HTR-8/SVneo (cell line): ENCODE data around the gene STK11IP.

Experiments used
- DNase-seq: peaks from one replicate; pipeline ENCODE4 v3.0.0; 2011; ENCODE audit warnings: low spot score, mixed read lengths; ENCODE audit not compliant: insufficient read length
- FAIRE-seq: peaks from 2 replicates; lab custom pipeline; 2011; peaks lifted over from hg19 to GRCh38; lab: Jason Lieb, UNC

Gene STK11IP

GRCh38 chr2:219561179-219562048, 36.2 kb upstream of the STK11IP start:
- FAIRE-seq: no peak
- DNase-seq: no peak

GRCh38 chr2:219562049-219563020, 35.3 kb upstream of the STK11IP start:
- FAIRE-seq (no peak), DNase-seq (no peak)

GRCh38 chr2:219563271-219563928, 34.3 kb upstream of the STK11IP start:
- DNase-seq: no peak
- no peak for FAIRE-seq

DNA sequence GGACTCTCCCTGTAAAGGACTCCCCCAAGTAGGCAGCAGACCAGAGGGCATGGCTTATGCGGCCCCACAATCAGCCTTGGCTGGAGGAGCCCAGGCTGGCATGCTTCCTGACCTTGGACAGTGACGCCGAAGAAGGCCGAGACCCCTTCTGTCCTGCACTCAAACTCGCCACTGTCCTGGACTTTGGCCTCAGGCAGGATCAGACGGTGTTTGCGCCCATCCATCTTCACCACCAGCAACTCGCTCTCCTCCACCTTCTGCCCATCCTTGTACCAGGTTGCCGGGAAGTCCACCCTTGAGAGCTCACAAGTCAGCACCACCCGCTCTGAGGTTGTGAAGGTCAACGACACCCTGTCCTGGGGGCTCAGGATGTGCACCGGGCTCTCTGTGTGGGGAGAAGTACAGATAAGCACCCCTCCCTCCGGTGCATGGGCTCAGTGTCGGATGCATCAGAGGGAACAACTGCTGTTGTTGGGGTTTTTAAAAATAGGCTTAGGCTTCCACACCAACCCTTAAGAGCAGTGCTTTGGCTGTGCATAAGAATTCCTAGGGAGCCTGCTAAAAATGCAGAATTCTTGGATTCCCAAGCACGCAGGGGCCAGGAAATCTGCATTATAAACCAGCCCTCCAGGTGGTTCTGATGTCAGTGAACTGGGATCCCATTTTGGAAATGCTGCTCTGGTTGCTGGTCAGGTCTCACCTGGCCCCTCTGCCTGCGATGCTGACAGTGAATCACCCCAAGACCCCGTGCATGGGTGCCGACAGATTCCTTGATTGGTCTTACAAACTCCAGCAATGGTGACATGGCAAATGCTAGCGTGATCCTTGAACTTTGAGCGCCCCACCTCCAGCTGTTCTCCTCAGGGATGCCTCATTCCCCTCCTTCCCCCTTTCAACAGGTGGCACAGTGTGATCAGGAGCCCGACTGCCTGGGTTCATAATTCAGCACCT, 32.3 kb upstream of the STK11IP start:
- FAIRE-seq: no peak
- no peak for DNase-seq

- DNase-seq (no peak), FAIRE-seq (no peak)
These were observed 31.0 kb upstream of the STK11IP start for GRCh38 chr2:219566640-219567039.

DNA sequence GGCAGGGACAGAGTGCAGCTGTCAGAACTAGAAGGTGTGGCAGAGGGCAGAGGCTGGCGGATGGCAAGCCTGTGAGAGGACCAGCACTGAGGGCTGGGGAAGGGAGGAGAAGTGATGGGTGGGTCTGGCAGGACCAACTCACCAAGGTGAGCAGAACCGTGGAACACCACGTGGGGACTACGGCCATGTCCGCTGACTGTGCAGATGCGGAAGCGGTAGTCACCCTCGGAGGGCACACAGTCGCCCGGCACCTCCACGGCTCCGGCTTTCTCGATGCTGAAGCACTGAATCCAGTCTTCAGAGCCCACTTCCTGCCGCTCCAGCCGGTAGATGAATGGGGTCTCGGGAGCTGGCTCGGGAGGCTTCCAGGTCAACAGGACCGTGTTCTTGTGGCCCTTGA, 30.5 kb upstream of the STK11IP start:
- no peak for FAIRE-seq
- no peak for DNase-seq

- FAIRE-seq (no peak), DNase-seq (no peak)
These were observed 29.8 kb upstream of the STK11IP start for GRCh38 chr2:219567791-219568361.

DNA sequence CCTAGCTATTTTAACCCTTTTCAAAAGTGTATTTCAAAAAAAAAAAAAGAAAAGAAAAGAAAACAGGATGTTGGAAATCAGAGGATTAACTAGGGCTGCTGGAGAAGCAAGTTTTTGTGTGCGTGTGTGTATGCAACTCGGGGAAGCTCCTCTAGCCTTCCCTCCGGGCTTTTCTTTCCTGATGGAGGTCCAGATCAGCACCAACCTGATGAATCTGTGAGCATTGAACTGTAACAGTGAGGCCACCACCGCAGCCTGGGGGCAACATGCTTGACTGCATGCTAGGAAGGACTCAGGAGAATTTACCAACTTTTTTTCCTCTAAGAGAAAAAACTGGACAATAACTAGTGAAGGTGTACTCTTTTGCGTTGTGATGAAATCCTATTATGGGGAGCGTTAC, 28.6 kb upstream of the STK11IP start:
- FAIRE-seq (no peak), DNase-seq (no peak)

- DNase-seq (no peak), FAIRE-seq (no peak)
These were observed 28.0 kb upstream of the STK11IP start for GRCh38 chr2:219569635-219570034.

DNA sequence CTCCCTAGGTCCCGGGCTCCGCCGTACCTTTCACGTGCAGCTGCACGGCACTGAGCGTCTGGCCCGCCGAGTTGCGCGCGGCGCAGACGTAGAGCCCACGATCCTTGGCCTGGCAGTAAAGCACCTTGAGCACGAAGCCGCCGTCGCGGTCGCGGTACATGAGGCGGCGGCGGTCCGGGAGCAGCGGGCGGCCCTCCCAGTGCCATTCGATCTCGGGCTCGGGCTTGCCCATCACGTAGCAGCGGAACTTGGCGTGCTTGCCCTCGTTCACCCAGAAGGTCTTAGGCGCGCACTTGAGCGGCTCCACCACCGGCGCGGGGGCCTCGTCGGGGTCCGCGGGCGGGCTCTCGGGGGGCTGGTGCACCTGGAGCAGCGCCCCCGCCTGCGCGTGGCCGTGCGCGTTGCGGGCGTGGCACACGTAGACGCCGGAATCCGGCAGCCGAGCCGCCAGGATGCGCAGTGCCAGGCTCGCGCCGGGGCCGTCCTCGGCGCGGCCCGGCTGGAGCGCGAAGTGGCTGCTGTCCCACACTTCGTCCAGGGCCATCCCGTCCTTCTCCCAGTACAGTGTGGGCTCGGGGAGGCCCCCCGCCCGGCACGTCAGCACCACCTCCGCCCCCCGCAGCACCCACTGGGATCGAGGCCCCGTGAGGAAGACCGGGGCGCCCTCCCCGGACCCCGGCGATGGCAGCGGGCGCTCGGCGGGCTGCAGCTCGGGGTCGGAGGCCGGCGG, 27.3 kb upstream of the STK11IP start:
- DNase-seq (no peak), FAIRE-seq (peak; percentile 69)

DNA sequence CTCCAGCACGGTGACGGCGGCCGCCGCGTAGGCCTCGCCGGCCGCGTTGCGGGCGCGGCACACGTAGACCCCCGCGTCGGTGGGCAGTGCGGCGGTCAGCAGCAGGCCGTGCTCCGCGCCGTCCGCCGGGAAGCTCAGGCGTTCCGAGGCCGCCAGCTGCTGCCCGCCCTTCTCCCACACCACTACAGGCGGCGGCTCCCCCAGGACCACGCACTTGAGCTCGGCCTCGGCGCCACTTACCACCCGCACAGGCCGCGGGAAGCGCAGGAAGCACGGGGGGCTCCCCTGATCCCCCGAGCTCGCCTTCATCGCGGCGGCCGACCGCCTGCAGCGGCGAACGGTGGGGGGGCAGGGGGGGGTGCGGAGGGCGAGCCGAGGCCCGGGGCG, 26.7 kb upstream of the STK11IP start:
- DNase-seq: no peak
- FAIRE-seq: no peak

GRCh38 chr2:219571311-219572236, 26.1 kb upstream of the STK11IP start, which contains the start of gene OBSL1:
Gene OBSL1, minus strand, starts transcription at chr2:219571539. Its CDS starts 307 bp downstream, at chr2:219571232.
- FAIRE-seq (peak; percentile 89), DNase-seq (peak; percentile 81)

- no peak for DNase-seq
- FAIRE-seq: no peak
These were observed 25.2 kb upstream of the STK11IP start, which contains the start of gene INHA for GRCh38 chr2:219572237-219573001. Gene INHA, plus strand, starts transcription at chr2:219572310. Its CDS starts 65 bp downstream, at chr2:219572375.

GRCh38 chr2:219573166-219573565, 24.5 kb upstream of the STK11IP start:
- FAIRE-seq (peak; percentile 58), DNase-seq (no peak)

- DNase-seq (no peak), FAIRE-seq (no peak)
These were observed 23.0 kb upstream of the STK11IP start for GRCh38 chr2:219574484-219575311.
